H9 (cell line): ENCODE measurements around the gene ZNF236. TPM values are rescaled to one million over a fixed set of nuclear protein-coding genes. Genes with fewer than 3 reads are reported as not detected.
A peak's percentile ranks its signal among the peaks of the same experiment; 100 is the strongest.

Experiments used
- DNase-seq: peaks from one replicate; pipeline ENCODE4 v3.0.0-alpha.2; 2017
- H2AFZ ChIP-seq: one replicate; pipeline ENCODE4 v1.6.1; 2013; ENCODE audit warnings: mild to moderate bottlenecking, low read length, control low read depth, moderate library complexity
- H2AK5ac ChIP-seq: 2 replicates; pipeline ENCODE4 v1.6.1; 2013; ENCODE audit warnings: low read length, control low read depth, mixed read lengths; ENCODE audit not compliant: insufficient read length
- H2BK120ac ChIP-seq: one replicate; pipeline ENCODE4 v1.6.1; 2013; ENCODE audit warnings: low read depth, mild to moderate bottlenecking, low read length, control low read depth, inconsistent platforms; ENCODE audit not compliant: poor library complexity, severe bottlenecking
- H2BK12ac ChIP-seq: 2 replicates; pipeline ENCODE4 v1.6.1; 2013; ENCODE audit warnings: low read length, control low read depth, mixed read lengths, low read depth; ENCODE audit not compliant: insufficient read length
- H2BK15ac ChIP-seq: 2 replicates; pipeline ENCODE4 v1.6.1; 2013; ENCODE audit warnings: low read depth, low read length, control low read depth
- H2BK20ac ChIP-seq: one replicate; pipeline ENCODE4 v1.6.1; 2013; ENCODE audit warnings: low read depth, mild to moderate bottlenecking, low read length, control low read depth, inconsistent platforms; ENCODE audit not compliant: poor library complexity, severe bottlenecking
- H2BK5ac ChIP-seq: 2 replicates; pipeline ENCODE4 v1.6.1; 2013; ENCODE audit warnings: low read length, control low read depth, mixed read lengths; ENCODE audit not compliant: insufficient read length
- H3K14ac ChIP-seq: 2 replicates; pipeline ENCODE4 v1.6.1; 2013; ENCODE audit warnings: low read length, control low read depth; ENCODE audit not compliant: insufficient read depth
- H3K18ac ChIP-seq: 2 replicates; pipeline ENCODE4 v1.6.1; 2013; ENCODE audit warnings: low read depth, mild to moderate bottlenecking, mixed read lengths, low read length, control low read depth; ENCODE audit not compliant: insufficient read length
- H3K23ac ChIP-seq: 2 replicates; pipeline ENCODE4 v1.6.1; 2013; ENCODE audit warnings: low read length, control low read depth, mixed read lengths, low read depth; ENCODE audit not compliant: insufficient read length
- H3K23me2 ChIP-seq: 2 replicates; pipeline ENCODE4 v1.6.1; 2013; ENCODE audit warnings: low read depth, mild to moderate bottlenecking, mixed read lengths, low read length, control low read depth; ENCODE audit not compliant: insufficient read length, poor library complexity, severe bottlenecking
- H3K27ac ChIP-seq: 2 replicates; pipeline ENCODE4 v1.5.1; 2013; ENCODE audit warnings: low read length, control low read depth, mixed read lengths, low read depth; ENCODE audit not compliant: insufficient read length
- H3K27me3 ChIP-seq: 2 replicates; pipeline ENCODE4 v1.6.1; 2013; ENCODE audit warnings: low read length, control low read depth, inconsistent platforms; ENCODE audit not compliant: insufficient read depth
- H3K4ac ChIP-seq: 2 replicates; pipeline ENCODE4 v1.6.1; 2013; ENCODE audit warnings: low read depth, mild to moderate bottlenecking, control low read depth, inconsistent platforms, low read length, moderate library complexity
- H3K4me1 ChIP-seq: 2 replicates; pipeline ENCODE4 v1.6.1; 2013; ENCODE audit warnings: low read length, control low read depth, inconsistent platforms; ENCODE audit not compliant: insufficient read depth
- H3K4me2 ChIP-seq: 2 replicates; pipeline ENCODE4 v1.6.1; 2013; ENCODE audit warnings: low read length, control low read depth, mixed read lengths; ENCODE audit not compliant: insufficient read length, insufficient read depth
- H3K56ac ChIP-seq: 2 replicates; pipeline ENCODE4 v1.6.1; 2013; ENCODE audit warnings: low read depth, mild to moderate bottlenecking, mixed read lengths, low read length, control low read depth; ENCODE audit not compliant: insufficient read length
- H3K79me1 ChIP-seq: 2 replicates; pipeline ENCODE4 v1.6.1; 2013; ENCODE audit warnings: low read depth, mild to moderate bottlenecking, moderate library complexity, low read length, control low read depth, inconsistent platforms; ENCODE audit not compliant: insufficient read depth, poor library complexity, severe bottlenecking
- H3K79me2 ChIP-seq: 2 replicates; pipeline ENCODE4 v1.6.1; 2013; ENCODE audit warnings: low read length, control low read depth, inconsistent platforms; ENCODE audit not compliant: insufficient read depth
- H3K9ac ChIP-seq: 2 replicates; pipeline ENCODE4 v1.6.1; 2013; ENCODE audit warnings: low read length, control low read depth, mixed read lengths; ENCODE audit not compliant: insufficient read length; ENCODE audit errors: extremely low read depth
- H3K9me3 ChIP-seq: one replicate; pipeline ENCODE4 v1.6.1; 2013; ENCODE audit warnings: low read depth, low read length, inconsistent platforms; ENCODE audit not compliant: control insufficient read depth
- H3T11ph ChIP-seq: one replicate; pipeline ENCODE4 v1.6.1; 2013; ENCODE audit warnings: mild to moderate bottlenecking, low read length, control low read depth, inconsistent platforms
- H4K20me1 ChIP-seq: one replicate; pipeline ENCODE4 v1.6.1; 2013; ENCODE audit not compliant: control insufficient read depth, insufficient read length, insufficient read depth
- H4K5ac ChIP-seq: 2 replicates; pipeline ENCODE4 v1.6.1; 2013; ENCODE audit warnings: low read depth, mild to moderate bottlenecking, mixed read lengths, low read length, control low read depth; ENCODE audit not compliant: insufficient read length
- H4K8ac ChIP-seq: replicated peaks from 2 replicates; pipeline ENCODE4 v1.6.1; 2013; ENCODE audit warnings: low read length, control low read depth, mixed read lengths, low read depth; ENCODE audit not compliant: insufficient read length
- H4K91ac ChIP-seq: 2 replicates; pipeline ENCODE4 v1.6.1; 2013; ENCODE audit warnings: low read depth, mild to moderate bottlenecking, moderate library complexity, mixed read lengths, low read length, control low read depth; ENCODE audit not compliant: insufficient read length
- H3K27ac Mint-ChIP-seq, 3 experiments: 2 replicates in 2 of 3; 3 replicates in 1 of 3; pipeline ENCODE4 v1.8.0; 2020 to 2021; ENCODE audit warnings: mixed read lengths in 3 of 3, mild to moderate bottlenecking in 1 of 3, moderate library complexity in 1 of 3
- H3K27me3 Mint-ChIP-seq: 2 replicates; pipeline ENCODE4 v1.8.0; 2021; ENCODE audit warnings: low read depth, mild to moderate bottlenecking, moderate library complexity, mixed read lengths
- H3K36me3 Mint-ChIP-seq, 3 experiments: 2 replicates in 2 of 3; 3 replicates in 1 of 3; pipeline ENCODE4 v1.8.0; 2020 to 2021; ENCODE audit warnings: low read depth in 3 of 3, mixed read lengths in 3 of 3; ENCODE audit not compliant: insufficient read depth in 1 of 3
- H3K4me1 Mint-ChIP-seq, 2 experiments: 2 replicates each; pipeline ENCODE4 v1.8.0; 2020; ENCODE audit warnings: mixed read lengths in 2 of 2
- H3K4me3 Mint-ChIP-seq, 2 experiments: 2 replicates in 1 of 2; 3 replicates in 1 of 2; pipeline ENCODE4 v1.8.0; 2020 to 2021; ENCODE audit warnings: mild to moderate bottlenecking in 2 of 2, mixed read lengths in 2 of 2, moderate library complexity in 1 of 2
- H3K9me3 Mint-ChIP-seq, 2 experiments: 2 replicates in 1 of 2; 3 replicates in 1 of 2; pipeline ENCODE4 v1.8.0; 2020; ENCODE audit warnings: mild to moderate bottlenecking in 2 of 2, mixed read lengths in 2 of 2, moderate library complexity in 1 of 2
- CTCF ChIP-seq: fragments of 200-600 bp; sonication (generic); conservative IDR thresholded peaks from 3 replicates; pipeline ENCODE4 v1.8.0; 2021; ENCODE audit warnings: antibody characterized with exemption, mild to moderate bottlenecking
- WGBS: extraction: QIAGEN DNeasy Blood & Tissue Kit; methylation state at CpG from one replicate; pipeline ENCODE4 v1.1.7; 2013; ENCODE audit warnings: missing lambda C conversion rate, low lambda C conversion rate, mixed read lengths; ENCODE audit not compliant: insufficient read length; ENCODE audit errors: extremely low coverage; 5-methylcytosine and 5-hydroxymethylcytosine counted together
- total RNA-seq: library from RNA; stranded (reverse); gene quantifications from 2 replicates; pipeline ENCODE4 v1.2.1, GENCODE V29; 2021

The ZNF236 gene
- total RNA-seq, 1 experiment from 2014 or later, result 16.0 TPM

GRCh38 chr18:76988031-76988826 is 165.9 kb downstream of the ZNF236 start:
- no peak overlapping the region for H3K4me3 Mint-ChIP-seq
- no peaks in the 10 kb centered on the region for H3K36me3 Mint-ChIP-seq
- peaks cover 8% of the 10 kb centered on the region for H3K27me3 Mint-ChIP-seq

More at GRCh38 chr18:76988031-76988826, 165.9 kb downstream of the ZNF236 start:
- no peaks in the 10 kb centered on the region for H3K27me3 ChIP-seq
- no peaks in the 10 kb centered on the region for H3K9me3 Mint-ChIP-seq
- H3K27ac Mint-ChIP-seq, result peak overlapping the region in 2 of 3 experiments; percentile 68 to 87; a peak in 3 of 7 replicates
- no peak for TF ChIP-seq CTCF
- H3K9me3 ChIP-seq, result no peaks in the 10 kb centered on the region
- H3K79me1 ChIP-seq, result no peaks in the 10 kb centered on the region
- H3K14ac ChIP-seq, result no peak overlapping the region
- no peak overlapping the region for H3K4ac ChIP-seq
- no peaks in the 10 kb centered on the region for H3K79me2 ChIP-seq
- H3K23me2 ChIP-seq, result no peaks in the 10 kb centered on the region
- no peak overlapping the region for H3K9ac ChIP-seq
- no peak overlapping the region for H3K4me2 ChIP-seq
- H3T11ph ChIP-seq, result no peak overlapping the region
- DNase-seq, result no peak
- no peak overlapping the region for H4K91ac ChIP-seq
- H2AK5ac ChIP-seq, result no peak overlapping the region
- H3K4me1 Mint-ChIP-seq, result peaks cover 25 to 43% of the 10 kb centered on the region in 2 experiments
- H2BK12ac ChIP-seq, result no peak overlapping the region
- WGBS, result no CpG with 5 or more reads among the region's 27 CpGs
- H3K56ac ChIP-seq, result no peak overlapping the region
- no peak overlapping the region for H2BK15ac ChIP-seq
- no peak overlapping the region for H3K27ac ChIP-seq
- no peak overlapping the region for H4K5ac ChIP-seq
- H2BK120ac ChIP-seq, result no peak overlapping the region
- H3K23ac ChIP-seq, result no peak overlapping the region
- H2BK20ac ChIP-seq, result no peak overlapping the region
- H3K4me1 ChIP-seq, result no peaks in the 10 kb centered on the region
- H4K20me1 ChIP-seq, result no peaks in the 10 kb centered on the region
- no peak overlapping the region for H2AFZ ChIP-seq
- no peak overlapping the region for H3K18ac ChIP-seq
- no peak overlapping the region for H2BK5ac ChIP-seq
- H4K8ac ChIP-seq, result no peak overlapping the region
